ENCODE measurements around the gene SMC6.

Gene SMC6

GRCh38 chr2:17763641-17764333 lies 10.2 kb upstream of the SMC6 start:
- DNase-seq (ENCODE audit: low read depth, low spot score), result no peak

GRCh38 chr2:17762451-17762850 lies 8.8 kb upstream of the SMC6 start:
- DNase-seq (ENCODE audit: low read depth, low spot score), result no peak

- DNase-seq (ENCODE audit: low read depth, low spot score), result no peak
These were observed 6.2 kb upstream of the SMC6 start for GRCh38 chr2:17759805-17760204.

GRCh38 chr2:17758118-17758517 lies 4.5 kb upstream of the SMC6 start:
- no peak for DNase-seq (ENCODE audit: low read depth, low spot score)

GRCh38 chr2:17757321-17757720 lies 3.7 kb upstream of the SMC6 start:
- no peak for DNase-seq (ENCODE audit: low read depth, low spot score)

GRCh38 chr2:17756668-17757067 lies 3.1 kb upstream of the SMC6 start:
- no peak for DNase-seq (ENCODE audit: low read depth, low spot score)

- DNase-seq (ENCODE audit: low read depth, low spot score), result no peak
These were observed 1.3 kb upstream of the SMC6 start for GRCh38 chr2:17754773-17755425.

- peak; percentile 6 for DNase-seq (ENCODE audit: low read depth, low spot score)
These were observed 463 bp downstream of the SMC6 start for GRCh38 chr2:17752892-17753802.

GRCh38 chr2:17752246-17752645 lies 1.4 kb downstream of the SMC6 start:
- no peak for DNase-seq (ENCODE audit: low read depth, low spot score)

- DNase-seq (ENCODE audit: low read depth, low spot score), result no peak
These were observed 3.7 kb downstream of the SMC6 start for GRCh38 chr2:17749753-17750438.

- no peak for DNase-seq (ENCODE audit: low read depth, low spot score)
These were observed 4.9 kb downstream of the SMC6 start for GRCh38 chr2:17748745-17749144.

GRCh38 chr2:17747684-17748452 lies 5.7 kb downstream of the SMC6 start:
- DNase-seq (ENCODE audit: low read depth, low spot score), result no peak

GRCh38 chr2:17740203-17740602 lies 13.4 kb downstream of the SMC6 start:
- no peak for DNase-seq (ENCODE audit: low read depth, low spot score)

GRCh38 chr2:17736989-17737388 lies 16.6 kb downstream of the SMC6 start:
- no peak for DNase-seq (ENCODE audit: low read depth, low spot score)

GRCh38 chr2:17735864-17736263 lies 17.7 kb downstream of the SMC6 start:
- no peak for DNase-seq (ENCODE audit: low read depth, low spot score)

GRCh38 chr2:17733599-17733998 lies 20.0 kb downstream of the SMC6 start:
- DNase-seq (ENCODE audit: low read depth, low spot score), result no peak

- DNase-seq (ENCODE audit: low read depth, low spot score), result no peak
These were observed 23.7 kb downstream of the SMC6 start for GRCh38 chr2:17729880-17730279.

GRCh38 chr2:17728210-17728609 lies 25.4 kb downstream of the SMC6 start:
- no peak for DNase-seq (ENCODE audit: low read depth, low spot score)

- no peak for DNase-seq (ENCODE audit: low read depth, low spot score)
These were observed 33.8 kb downstream of the SMC6 start for GRCh38 chr2:17719562-17720371.

GRCh38 chr2:17718689-17719088 lies 34.9 kb downstream of the SMC6 start:
- no peak for DNase-seq (ENCODE audit: low read depth, low spot score)
